K562 (cell line): ENCODE data around the gene PMVK. TPM values are rescaled to one million over a fixed set of nuclear protein-coding genes. Genes with fewer than 3 reads are reported as not detected.

ENCODE experiments used
- EHMT2 ChIP-seq: fragments of 450-650 bp; IDR thresholded peaks from 2 replicates; pipeline ENCODE4 v1.6.1; 2018; ENCODE audit warnings: antibody characterized with exemption
- HDAC3 ChIP-seq: fragments of 450-650 bp; IDR thresholded peaks from 2 replicates; pipeline ENCODE4 v1.6.1; 2018; ENCODE audit warnings: borderline replicate concordance, mild to moderate bottlenecking, moderate library complexity; ENCODE audit not compliant: partially characterized antibody
- HDAC8 ChIP-seq: fragments of 450-650 bp; IDR thresholded peaks from 2 replicates; pipeline ENCODE4 v1.6.1; 2016; ENCODE audit warnings: mild to moderate bottlenecking, missing genetic modification characterization, moderate library complexity, missing compliant biosample characterization
- JUND ChIP-seq, 2 experiments: IDR thresholded peaks; 2 replicates in 1 of 2; 3 replicates in 1 of 2; pipeline ENCODE4 v1.6.1; 2011; ENCODE audit warnings: borderline replicate concordance in 2 of 2, low read depth in 2 of 2, low read length in 2 of 2, improper control_type of control experiment in 1 of 2, missing biosample characterization in 1 of 2, missing genetic modification characterization in 1 of 2, missing genetic modification reagents in 1 of 2
- MEF2A ChIP-seq: IDR thresholded peaks from 2 replicates; pipeline ENCODE4 v1.6.1; 2011; ENCODE audit warnings: low read depth, mild to moderate bottlenecking, low read length, moderate library complexity; ENCODE audit not compliant: control insufficient read depth
- PHF20 ChIP-seq: fragments of 450-650 bp; IDR thresholded peaks from 2 replicates; pipeline ENCODE4 v1.6.1; 2018; ENCODE audit not compliant: partially characterized antibody
- TRIM24 ChIP-seq, 2 experiments: fragments of 450-650 bp; IDR thresholded peaks; 2 replicates each; pipeline ENCODE4 v1.6.1; 2016
- ZNF436 ChIP-seq: fragments of 250-450, 450-650 bp; sonication (Bioruptor Pico); formaldehyde crosslinking; IDR thresholded peaks from 2 replicates; pipeline ENCODE4 v1.7.0; 2020; ENCODE audit warnings: mild to moderate bottlenecking
- ZNF79 ChIP-seq: fragments of 250-450 bp; sonication (Bioruptor Pico); IDR thresholded peaks from 2 replicates; pipeline ENCODE4 v1.4.0; 2020; ENCODE audit warnings: low read depth, mild to moderate bottlenecking, moderate library complexity
- polyA plus RNA-seq, 8 experiments: library from polyadenylated mRNA; depleted of rRNA in 4 of 8; stranded (reverse) in 5 of 8; unstranded in 3 of 8; fragments of >200 nt; fragmentation: Nextera tagmentation in 2 of 8; fragmentation: Illumina TruSeq in 1 of 8; extraction: Ambion mirVana in 2 of 8; extraction: Trizol in 1 of 8; gene quantifications; 2 replicates each; pipeline versions ENCODE4 v1.2.1 to v1.2.3, GENCODE V29; 2011 to 2014; ENCODE audit warnings: inconsistent platforms in 1 of 8, missing spikeins in 1 of 8
- total RNA-seq, 7 experiments: library from RNA; depleted of rRNA in 6 of 7; stranded (reverse); fragments of >200 nt in 6 of 7; fragmentation: Illumina TruSeq in 2 of 7; extraction: Trizol in 2 of 7; gene quantifications; 2 replicates each; pipeline versions ENCODE4 v1.2.1 to v1.2.3, GENCODE V29; 2011 to 2021; ENCODE audit warnings: low replicate concordance in 1 of 7
- TF ChIP-seq, protein P1 (sequence below): sonication (generic); formaldehyde crosslinking; IDR thresholded peaks from 2 replicates; pipeline ENCODE4 v1.8.1; 2023; ENCODE audit warnings: mild to moderate bottlenecking, missing genetic modification reagents
- TF ChIP-seq, protein P2 (sequence below): sonication (generic); formaldehyde crosslinking; IDR thresholded peaks from 2 replicates; pipeline ENCODE4 v1.8.0; 2022; ENCODE audit warnings: mild to moderate bottlenecking, missing genetic modification reagents, borderline replicate concordance
- TF ChIP-seq, protein P3 (sequence below): sonication (generic); formaldehyde crosslinking; IDR thresholded peaks from 2 replicates; pipeline ENCODE4 v1.4.0; 2020; ENCODE audit warnings: mild to moderate bottlenecking, missing genetic modification reagents
- TF ChIP-seq, protein P4 (sequence below): sonication (generic); formaldehyde crosslinking; IDR thresholded peaks from 2 replicates; pipeline ENCODE4 v1.8.0; 2023; ENCODE audit warnings: missing genetic modification reagents, mild to moderate bottlenecking, borderline replicate concordance

PMVK gene
- total and polyA plus RNA-seq, 9 of the 15 experiments (the other 6 are each of a cell fraction or from before 2014, with no cell fraction given), result 1.1 to 15.3 (median 6.3) TPM

DNA sequence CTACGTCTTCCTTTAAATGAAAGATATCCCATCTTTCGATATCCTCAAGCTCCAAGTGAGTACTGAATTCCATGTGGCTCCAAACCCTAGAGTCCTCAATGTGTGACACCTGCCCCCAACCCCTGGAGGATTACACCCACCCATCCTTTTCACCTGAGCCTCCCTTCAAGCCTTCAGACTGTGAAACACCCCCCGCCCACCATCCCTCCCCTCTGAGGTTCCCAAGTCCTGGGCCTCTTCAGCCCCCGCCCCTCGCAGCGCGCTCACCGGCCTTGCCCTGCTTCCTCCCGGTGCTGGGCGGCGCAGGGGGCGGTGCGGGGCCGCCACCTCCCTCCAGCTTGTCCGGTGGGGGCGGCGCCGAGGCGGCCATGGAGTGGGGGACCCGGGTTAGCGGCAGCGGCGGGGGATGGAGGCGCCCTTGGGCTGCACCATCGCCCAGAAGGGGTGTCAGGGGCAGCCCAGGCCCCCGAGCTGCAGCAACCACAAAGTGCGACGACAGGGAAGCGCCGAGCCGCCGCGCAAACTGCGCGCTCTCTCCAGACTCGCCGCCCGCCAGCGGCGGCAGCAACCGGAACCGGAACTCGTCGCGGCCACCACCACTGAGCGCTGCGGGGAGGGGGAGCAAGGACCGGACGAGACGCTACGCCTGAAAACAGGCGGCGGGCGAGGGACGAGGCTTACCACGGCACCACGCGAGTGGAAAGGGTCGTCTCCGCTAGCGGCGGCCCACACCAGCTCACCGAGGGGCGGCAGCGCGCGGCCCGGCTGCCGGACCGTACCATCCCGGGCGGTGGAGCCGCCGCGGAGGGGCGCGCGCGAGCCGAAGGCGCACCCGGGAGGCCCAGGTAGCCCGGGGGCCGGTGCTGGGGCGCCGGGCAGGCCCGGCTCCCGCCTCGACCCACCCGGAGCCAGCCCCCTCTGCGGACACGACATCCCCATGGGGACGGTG is 25.0 kb upstream of the PMVK start, which contains the start of gene PYGO2 (continued):
- TF ChIP-seq MEF2A (no peak), EHMT2 (no peak), HDAC8 (no peak), PHF20 (peak; percentile 64), JUND (IDR thresholded peaks at IDR 0.05; ENCODE audit: borderline replicate concordance, low read depth, low read length) (peak; percentile 87), JUND (tag; IDR thresholded peaks at IDR 0.05; ENCODE audit: borderline replicate concordance, low read depth, low read length) (no peak), TRIM24 (IDR thresholded peaks at IDR 0.05) (no peak), ZNF436 (CRISPR knock-in tag) (no peak), HDAC3 (no peak), ZNF79 (no peak)
- TF ChIP-seq, protein P1, sequence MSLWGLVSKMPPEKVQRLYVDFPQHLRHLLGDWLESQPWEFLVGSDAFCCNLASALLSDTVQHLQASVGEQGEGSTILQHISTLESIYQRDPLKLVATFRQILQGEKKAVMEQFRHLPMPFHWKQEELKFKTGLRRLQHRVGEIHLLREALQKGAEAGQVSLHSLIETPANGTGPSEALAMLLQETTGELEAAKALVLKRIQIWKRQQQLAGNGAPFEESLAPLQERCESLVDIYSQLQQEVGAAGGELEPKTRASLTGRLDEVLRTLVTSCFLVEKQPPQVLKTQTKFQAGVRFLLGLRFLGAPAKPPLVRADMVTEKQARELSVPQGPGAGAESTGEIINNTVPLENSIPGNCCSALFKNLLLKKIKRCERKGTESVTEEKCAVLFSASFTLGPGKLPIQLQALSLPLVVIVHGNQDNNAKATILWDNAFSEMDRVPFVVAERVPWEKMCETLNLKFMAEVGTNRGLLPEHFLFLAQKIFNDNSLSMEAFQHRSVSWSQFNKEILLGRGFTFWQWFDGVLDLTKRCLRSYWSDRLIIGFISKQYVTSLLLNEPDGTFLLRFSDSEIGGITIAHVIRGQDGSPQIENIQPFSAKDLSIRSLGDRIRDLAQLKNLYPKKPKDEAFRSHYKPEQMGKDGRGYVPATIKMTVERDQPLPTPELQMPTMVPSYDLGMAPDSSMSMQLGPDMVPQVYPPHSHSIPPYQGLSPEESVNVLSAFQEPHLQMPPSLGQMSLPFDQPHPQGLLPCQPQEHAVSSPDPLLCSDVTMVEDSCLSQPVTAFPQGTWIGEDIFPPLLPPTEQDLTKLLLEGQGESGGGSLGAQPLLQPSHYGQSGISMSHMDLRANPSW (CRISPR knock-in tag), result 0 out of 2 replicates have a peak, but pooled peaks have one; percentile 22
- TF ChIP-seq, protein P2, sequence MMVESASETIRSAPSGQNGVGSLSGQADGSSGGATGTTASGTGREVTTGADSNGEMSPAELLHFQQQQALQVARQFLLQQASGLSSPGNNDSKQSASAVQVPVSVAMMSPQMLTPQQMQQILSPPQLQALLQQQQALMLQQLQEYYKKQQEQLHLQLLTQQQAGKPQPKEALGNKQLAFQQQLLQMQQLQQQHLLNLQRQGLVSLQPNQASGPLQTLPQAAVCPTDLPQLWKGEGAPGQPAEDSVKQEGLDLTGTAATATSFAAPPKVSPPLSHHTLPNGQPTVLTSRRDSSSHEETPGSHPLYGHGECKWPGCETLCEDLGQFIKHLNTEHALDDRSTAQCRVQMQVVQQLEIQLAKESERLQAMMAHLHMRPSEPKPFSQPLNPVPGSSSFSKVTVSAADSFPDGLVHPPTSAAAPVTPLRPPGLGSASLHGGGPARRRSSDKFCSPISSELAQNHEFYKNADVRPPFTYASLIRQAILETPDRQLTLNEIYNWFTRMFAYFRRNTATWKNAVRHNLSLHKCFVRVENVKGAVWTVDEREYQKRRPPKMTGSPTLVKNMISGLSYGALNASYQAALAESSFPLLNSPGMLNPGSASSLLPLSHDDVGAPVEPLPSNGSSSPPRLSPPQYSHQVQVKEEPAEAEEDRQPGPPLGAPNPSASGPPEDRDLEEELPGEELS (CRISPR knock-in tag), result no peak
- TF ChIP-seq, protein P3, sequence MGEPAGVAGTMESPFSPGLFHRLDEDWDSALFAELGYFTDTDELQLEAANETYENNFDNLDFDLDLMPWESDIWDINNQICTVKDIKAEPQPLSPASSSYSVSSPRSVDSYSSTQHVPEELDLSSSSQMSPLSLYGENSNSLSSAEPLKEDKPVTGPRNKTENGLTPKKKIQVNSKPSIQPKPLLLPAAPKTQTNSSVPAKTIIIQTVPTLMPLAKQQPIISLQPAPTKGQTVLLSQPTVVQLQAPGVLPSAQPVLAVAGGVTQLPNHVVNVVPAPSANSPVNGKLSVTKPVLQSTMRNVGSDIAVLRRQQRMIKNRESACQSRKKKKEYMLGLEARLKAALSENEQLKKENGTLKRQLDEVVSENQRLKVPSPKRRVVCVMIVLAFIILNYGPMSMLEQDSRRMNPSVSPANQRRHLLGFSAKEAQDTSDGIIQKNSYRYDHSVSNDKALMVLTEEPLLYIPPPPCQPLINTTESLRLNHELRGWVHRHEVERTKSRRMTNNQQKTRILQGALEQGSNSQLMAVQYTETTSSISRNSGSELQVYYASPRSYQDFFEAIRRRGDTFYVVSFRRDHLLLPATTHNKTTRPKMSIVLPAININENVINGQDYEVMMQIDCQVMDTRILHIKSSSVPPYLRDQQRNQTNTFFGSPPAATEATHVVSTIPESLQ (CRISPR knock-in tag), result peak; percentile 92
- TF ChIP-seq, protein P4, sequence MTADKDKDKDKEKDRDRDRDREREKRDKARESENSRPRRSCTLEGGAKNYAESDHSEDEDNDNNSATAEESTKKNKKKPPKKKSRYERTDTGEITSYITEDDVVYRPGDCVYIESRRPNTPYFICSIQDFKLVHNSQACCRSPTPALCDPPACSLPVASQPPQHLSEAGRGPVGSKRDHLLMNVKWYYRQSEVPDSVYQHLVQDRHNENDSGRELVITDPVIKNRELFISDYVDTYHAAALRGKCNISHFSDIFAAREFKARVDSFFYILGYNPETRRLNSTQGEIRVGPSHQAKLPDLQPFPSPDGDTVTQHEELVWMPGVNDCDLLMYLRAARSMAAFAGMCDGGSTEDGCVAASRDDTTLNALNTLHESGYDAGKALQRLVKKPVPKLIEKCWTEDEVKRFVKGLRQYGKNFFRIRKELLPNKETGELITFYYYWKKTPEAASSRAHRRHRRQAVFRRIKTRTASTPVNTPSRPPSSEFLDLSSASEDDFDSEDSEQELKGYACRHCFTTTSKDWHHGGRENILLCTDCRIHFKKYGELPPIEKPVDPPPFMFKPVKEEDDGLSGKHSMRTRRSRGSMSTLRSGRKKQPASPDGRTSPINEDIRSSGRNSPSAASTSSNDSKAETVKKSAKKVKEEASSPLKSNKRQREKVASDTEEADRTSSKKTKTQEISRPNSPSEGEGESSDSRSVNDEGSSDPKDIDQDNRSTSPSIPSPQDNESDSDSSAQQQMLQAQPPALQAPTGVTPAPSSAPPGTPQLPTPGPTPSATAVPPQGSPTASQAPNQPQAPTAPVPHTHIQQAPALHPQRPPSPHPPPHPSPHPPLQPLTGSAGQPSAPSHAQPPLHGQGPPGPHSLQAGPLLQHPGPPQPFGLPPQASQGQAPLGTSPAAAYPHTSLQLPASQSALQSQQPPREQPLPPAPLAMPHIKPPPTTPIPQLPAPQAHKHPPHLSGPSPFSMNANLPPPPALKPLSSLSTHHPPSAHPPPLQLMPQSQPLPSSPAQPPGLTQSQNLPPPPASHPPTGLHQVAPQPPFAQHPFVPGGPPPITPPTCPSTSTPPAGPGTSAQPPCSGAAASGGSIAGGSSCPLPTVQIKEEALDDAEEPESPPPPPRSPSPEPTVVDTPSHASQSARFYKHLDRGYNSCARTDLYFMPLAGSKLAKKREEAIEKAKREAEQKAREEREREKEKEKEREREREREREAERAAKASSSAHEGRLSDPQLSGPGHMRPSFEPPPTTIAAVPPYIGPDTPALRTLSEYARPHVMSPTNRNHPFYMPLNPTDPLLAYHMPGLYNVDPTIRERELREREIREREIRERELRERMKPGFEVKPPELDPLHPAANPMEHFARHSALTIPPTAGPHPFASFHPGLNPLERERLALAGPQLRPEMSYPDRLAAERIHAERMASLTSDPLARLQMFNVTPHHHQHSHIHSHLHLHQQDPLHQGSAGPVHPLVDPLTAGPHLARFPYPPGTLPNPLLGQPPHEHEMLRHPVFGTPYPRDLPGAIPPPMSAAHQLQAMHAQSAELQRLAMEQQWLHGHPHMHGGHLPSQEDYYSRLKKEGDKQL (CRISPR knock-in tag), result no peak
